Suprapubic skin (tissue), 4 donors: Measurements from ENCODE around the gene TMEM235.

ENCODE experiments used
- EP300 ChIP-seq: sonication (generic); formaldehyde crosslinking; IDR thresholded peaks from one replicate; pipeline ENCODE4 v1.6.1; 2017; ENCODE audit warnings: antibody characterized with exemption
- POLR2A ChIP-seq, 2 donors: fragments of 450-650 bp; IDR thresholded peaks; one replicate each; pipeline ENCODE4 v1.6.1; 2017; ENCODE audit warnings: antibody characterized with exemption in 2 of 2, mild to moderate bottlenecking in 2 of 2, moderate library complexity in 2 of 2
- POLR2AphosphoS5 ChIP-seq, 3 donors: sonication (generic); formaldehyde crosslinking; IDR thresholded peaks; one replicate each; pipeline ENCODE4 v1.6.1; 2017; ENCODE audit warnings: antibody characterized with exemption in 3 of 3
- TF ChIP-seq, protein P1 (sequence below), 2 donors: fragments of 200-600 bp in 1 of 2; fragments of 450-650 bp in 1 of 2; sonication (generic) in 1 of 2; IDR thresholded peaks; one replicate each; pipeline ENCODE4 v1.5.1; 2016 to 2019; ENCODE audit warnings: antibody characterized with exemption in 2 of 2, mild to moderate bottlenecking in 1 of 2, moderate library complexity in 1 of 2

DNA sequence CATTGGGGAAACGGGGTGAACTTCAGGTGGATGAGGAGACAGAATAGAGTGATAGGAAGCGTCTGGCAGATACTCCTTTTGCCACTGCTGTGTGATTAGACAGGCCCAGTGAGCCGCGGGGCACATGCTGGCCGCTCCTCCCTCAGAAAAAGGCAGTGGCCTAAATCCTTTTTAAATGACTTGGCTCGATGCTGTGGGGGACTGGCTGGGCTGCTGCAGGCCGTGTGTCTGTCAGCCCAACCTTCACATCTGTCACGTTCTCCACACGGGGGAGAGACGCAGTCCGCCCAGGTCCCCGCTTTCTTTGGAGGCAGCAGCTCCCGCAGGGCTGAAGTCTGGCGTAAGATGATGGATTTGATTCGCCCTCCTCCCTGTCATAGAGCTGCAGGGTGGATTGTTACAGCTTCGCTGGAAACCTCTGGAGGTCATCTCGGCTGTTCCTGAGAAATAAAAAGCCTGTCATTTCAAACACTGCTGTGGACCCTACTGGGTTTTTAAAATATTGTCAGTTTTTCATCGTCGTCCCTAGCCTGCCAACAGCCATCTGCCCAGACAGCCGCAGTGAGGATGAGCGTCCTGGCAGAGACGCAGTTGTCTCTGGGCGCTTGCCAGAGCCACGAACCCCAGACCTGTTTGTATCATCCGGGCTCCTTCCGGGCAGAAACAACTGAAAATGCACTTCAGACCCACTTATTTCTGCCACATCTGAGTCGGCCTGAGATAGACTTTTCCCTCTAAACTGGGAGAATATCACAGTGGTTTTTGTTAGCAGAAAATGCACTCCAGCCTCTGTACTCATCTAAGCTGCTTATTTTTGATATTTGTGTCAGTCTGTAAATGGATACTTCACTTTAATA, 7.0 kb upstream of the TMEM235 start:
- no peak for TF ChIP-seq EP300
- TF ChIP-seq, protein P1, sequence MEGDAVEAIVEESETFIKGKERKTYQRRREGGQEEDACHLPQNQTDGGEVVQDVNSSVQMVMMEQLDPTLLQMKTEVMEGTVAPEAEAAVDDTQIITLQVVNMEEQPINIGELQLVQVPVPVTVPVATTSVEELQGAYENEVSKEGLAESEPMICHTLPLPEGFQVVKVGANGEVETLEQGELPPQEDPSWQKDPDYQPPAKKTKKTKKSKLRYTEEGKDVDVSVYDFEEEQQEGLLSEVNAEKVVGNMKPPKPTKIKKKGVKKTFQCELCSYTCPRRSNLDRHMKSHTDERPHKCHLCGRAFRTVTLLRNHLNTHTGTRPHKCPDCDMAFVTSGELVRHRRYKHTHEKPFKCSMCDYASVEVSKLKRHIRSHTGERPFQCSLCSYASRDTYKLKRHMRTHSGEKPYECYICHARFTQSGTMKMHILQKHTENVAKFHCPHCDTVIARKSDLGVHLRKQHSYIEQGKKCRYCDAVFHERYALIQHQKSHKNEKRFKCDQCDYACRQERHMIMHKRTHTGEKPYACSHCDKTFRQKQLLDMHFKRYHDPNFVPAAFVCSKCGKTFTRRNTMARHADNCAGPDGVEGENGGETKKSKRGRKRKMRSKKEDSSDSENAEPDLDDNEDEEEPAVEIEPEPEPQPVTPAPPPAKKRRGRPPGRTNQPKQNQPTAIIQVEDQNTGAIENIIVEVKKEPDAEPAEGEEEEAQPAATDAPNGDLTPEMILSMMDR (IDR thresholded peaks at IDR 0.05), result no peak
- TF ChIP-seq POLR2A (IDR thresholded peaks at IDR 0.05), result no peak
- TF ChIP-seq POLR2AphosphoS5 (IDR thresholded peaks at IDR 0.05), result no peak
